NCI-H748 treated with DMSO at 0.1 percent for 48 hours (cell line): Measurements from ENCODE around the gene MAN2A1.

Experiments used
- DNase-seq: peaks from one replicate; lab custom pipeline; 2025; lab: John Stamatoyannopoulos, UW

The MAN2A1 gene

DNA sequence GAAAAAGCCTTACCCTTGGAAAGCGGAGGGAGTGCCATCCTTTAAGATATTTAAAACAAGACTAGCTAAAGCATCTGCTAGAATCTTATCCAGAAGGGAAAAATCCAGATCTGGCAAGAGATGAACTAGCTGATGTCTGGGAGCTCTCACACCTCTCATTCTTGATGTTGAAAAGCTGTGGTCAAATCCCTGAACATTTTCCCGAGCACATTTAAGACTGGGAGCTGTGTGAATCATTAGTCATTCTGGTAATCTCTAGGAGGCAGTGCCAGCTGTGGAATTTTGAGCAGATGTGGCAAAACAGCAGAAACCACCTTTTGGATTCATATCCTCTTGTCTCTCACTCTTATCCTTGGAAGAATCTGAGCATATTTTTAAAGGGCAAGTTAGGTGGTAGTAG lies 218.0 kb downstream of the MAN2A1 start:
- no peak for DNase-seq

DNA sequence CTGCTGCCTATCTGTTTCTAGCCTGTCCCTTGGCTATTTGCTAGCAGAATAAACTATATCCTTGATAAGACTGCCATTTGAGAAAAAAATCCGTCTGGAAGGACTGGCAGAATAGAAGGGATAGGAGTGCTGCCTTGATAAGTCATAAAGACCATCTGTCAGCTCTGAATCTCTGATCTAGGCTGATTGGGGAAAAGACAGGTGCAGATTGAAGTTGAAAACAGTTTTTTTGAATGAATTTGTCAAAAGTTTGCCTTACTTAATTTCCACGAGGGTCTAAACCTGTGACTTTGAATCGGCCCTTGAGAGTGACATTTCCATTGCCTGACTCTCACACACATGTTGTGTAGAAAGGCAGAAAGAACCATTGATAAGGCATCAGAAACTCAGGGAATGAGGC lies 218.6 kb downstream of the MAN2A1 start:
- DNase-seq, result no peak

DNA sequence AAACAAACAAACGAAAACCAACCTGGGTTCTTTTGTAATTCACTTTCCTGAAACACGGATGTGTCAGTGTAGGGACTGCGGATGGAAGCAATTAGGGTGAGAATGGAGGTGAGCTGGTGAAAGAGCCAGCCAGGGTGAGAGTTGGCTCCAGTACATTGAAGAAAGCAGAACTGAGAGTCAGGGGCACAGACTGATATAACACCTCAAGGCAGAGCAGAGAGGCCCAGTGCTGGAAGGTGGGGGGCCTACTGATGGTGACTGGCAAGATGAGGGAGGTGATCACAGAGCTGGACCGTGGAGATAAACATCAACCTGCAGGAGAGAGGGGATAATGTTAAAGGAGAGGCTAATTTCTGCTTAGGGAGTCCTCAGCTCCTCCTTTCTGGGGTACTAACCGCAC lies 221.1 kb downstream of the MAN2A1 start:
- DNase-seq, result no peak

DNA sequence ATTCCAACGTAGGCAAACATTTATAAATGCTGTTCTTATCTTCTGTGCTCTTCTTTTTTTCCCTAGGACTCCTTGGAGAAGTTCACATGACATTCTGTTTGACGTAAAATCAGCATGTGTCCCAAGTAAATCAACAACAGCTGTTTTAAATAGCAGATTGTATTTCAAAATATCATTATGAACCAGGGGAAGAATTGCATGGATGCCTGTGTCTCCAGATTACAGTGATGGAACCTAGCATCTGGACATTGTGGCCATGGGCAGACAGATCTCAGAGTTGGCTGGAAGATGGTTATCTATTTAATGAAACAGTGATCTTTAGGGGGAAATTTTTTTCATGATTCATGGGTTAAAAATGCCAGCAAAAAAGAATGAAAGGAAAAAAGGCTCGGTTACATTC lies 222.0 kb downstream of the MAN2A1 start:
- DNase-seq, result no peak

DNA sequence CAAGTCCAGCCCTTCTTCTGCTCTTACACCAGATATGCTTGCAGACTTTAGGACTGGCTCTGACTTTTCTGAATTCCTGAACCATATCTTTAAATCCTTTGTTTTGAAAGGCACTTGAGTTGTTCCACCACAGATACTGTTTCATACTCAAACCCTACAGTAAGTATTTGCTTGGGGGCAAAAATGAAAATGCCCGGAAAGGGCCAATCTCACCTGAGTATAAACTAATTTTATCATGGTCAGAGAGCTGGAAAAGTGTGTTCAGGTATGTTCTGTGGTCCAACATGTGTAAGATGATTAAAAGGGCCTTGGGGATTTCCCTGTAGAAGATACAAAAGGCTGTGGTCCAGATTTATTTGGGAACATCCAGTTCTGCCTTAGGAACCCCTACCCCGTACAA lies 225.2 kb downstream of the MAN2A1 start:
- no peak for DNase-seq

DNA sequence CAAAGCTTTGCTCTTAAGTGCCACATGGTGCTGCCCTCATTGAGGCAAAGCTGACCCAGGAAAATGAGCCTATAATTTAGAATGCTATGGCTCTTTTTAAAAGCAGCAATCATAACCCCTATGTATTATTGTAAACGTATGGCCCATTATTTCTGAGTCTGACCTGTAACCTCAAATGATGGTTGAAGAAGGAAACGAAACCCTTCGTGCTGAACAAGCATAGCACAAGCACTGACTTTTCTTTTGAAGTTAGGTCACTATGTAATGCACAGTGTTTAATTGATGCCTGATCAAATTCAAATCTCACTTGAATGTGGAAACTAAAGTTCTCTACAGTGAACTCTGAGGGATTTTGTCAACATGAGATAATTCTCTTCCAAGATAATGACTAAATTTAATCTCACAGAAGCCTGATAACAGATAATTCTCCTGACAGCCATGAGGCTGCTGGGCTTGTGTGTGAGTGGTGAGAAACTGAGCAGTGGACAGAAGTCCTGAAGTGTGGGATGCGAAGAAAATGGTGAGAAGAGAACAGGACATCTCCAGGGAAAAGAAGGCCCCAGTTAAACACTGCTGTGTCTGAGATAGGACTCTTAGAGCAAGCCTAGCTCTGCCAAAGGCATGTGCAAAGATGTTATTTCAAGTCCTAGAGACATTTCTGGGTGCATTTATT lies 226.9 kb downstream of the MAN2A1 start:
- DNase-seq, result no peak
